Loucy (cell line): ENCODE data around the gene TREX2.

Experiments used
- CTCF ChIP-seq: fragments of 200-600 bp; sonication (generic); conservative IDR thresholded peaks from 2 replicates; pipeline ENCODE4 v1.5.1; 2014; ENCODE audit warnings: mild to moderate bottlenecking, antibody characterized with exemption, low read length
- EZH2phosphoT487 ChIP-seq: fragments of 200-600 bp; IDR thresholded peaks from 2 replicates; pipeline ENCODE4 v1.6.1; 2018; ENCODE audit warnings: antibody characterized with exemption, mild to moderate bottlenecking, moderate library complexity, borderline replicate concordance

DNA sequence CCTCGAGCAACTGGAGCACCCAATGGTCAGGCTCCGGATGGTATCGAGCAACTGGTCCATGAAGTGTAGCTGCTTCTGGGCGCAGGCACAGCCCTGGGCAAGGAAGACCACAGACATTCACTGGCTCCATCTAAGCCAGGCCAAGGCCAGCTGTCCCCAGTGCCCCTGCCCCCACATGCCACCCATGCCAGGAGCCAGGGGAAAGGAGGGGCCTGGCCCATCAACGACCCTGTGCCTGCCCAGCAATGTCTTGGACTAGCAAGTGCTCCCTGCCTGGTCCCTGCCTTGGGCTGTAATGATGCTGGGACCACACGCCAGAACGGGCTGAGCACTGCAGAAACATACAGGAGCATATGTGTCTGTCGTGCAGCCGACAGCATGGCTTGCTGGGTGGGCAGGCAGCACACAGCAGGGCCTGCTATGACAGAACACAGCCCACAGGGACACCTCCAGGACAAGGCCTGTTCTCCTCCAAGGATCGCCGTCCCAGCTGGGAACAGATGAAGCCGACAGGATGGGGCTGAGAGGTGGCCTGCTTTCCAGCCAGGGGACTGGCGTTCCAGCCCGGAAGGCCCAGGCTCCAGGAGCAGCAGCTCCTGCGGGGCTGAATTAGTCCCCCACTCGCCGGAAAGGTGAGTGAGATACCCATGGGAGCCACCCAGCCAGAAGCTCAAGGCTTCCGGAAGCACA lies 11.4 kb upstream of the TREX2 start:
- TF ChIP-seq CTCF (no peak), EZH2phosphoT487 (no peak)
